Endothelial cell of umbilical vein (primary cell): Measurements from ENCODE around the gene BSDC1. TPM values are rescaled to one million over a fixed set of nuclear protein-coding genes. Genes with fewer than 3 reads are reported as not detected.

Source experiments
- BruUV-seq: library from RNA; stranded (reverse); fragments of 400-500 nt; replicated peaks from 2 replicates; lab custom pipeline; 2021; lab: Mats Ljungman, UMichigan
- CTCF ChIA-PET: fragments of 300-600, 350-600 bp; sonication (Branson Sonifier 250); formaldehyde crosslinking; loops from one replicate; lab custom pipeline; 2021; ENCODE audit warnings: antibody characterized with exemption, inconsistent platforms; lab: Charles Lee
- POLR2A ChIA-PET: fragments of 300-600, 350-600 bp; sonication (Branson Sonifier 250); formaldehyde crosslinking; loops from one replicate; lab custom pipeline; 2021; ENCODE audit warnings: antibody characterized with exemption, inconsistent platforms; lab: Charles Lee
- DNase-seq: peaks from one replicate; pipeline ENCODE4 v3.0.0-alpha.2; 2011; ENCODE audit warnings: low read depth, low spot score
- FAIRE-seq: peaks from 2 replicates; lab custom pipeline; 2011; peaks lifted over from hg19 to GRCh38; lab: Jason Lieb, UNC
- H2AFZ ChIP-seq: 2 replicates; pipeline ENCODE4 v1.6.0; 2012; ENCODE audit warnings: low read depth, low read length, control low read depth, inconsistent platforms
- H3K27ac ChIP-seq: 2 replicates; pipeline ENCODE4 v1.5.1; 2011; ENCODE audit warnings: low read depth, mild to moderate bottlenecking, control low read depth, low read length, moderate library complexity; ENCODE audit not compliant: insufficient read depth
- H3K27me3 ChIP-seq, 2 experiments: 2 replicates each; pipeline versions ENCODE4 v1.6.0 to v1.6.1; 2011; ENCODE audit warnings: low read length in 2 of 2, mixed read lengths in 1 of 2; ENCODE audit not compliant: control insufficient read depth in 2 of 2, insufficient read depth in 2 of 2
- H3K36me3 ChIP-seq, 2 experiments: 2 replicates in 1 of 2; 3 replicates in 1 of 2; pipeline ENCODE4 v1.5.1; 2011; ENCODE audit warnings: low read length in 2 of 2, mild to moderate bottlenecking in 1 of 2, moderate library complexity in 1 of 2; ENCODE audit not compliant: control insufficient read depth in 2 of 2, insufficient read depth in 2 of 2; ENCODE audit errors: extremely low read depth in 1 of 2
- H3K4me1 ChIP-seq: 3 replicates; pipeline ENCODE4 v1.5.1; 2011; ENCODE audit warnings: mild to moderate bottlenecking, low read length; ENCODE audit not compliant: control insufficient read depth, insufficient read depth; ENCODE audit errors: extremely low read depth
- H3K4me2 ChIP-seq: 2 replicates; pipeline ENCODE4 v1.6.1; 2011; ENCODE audit warnings: low read length, control low read depth, mixed read lengths; ENCODE audit not compliant: insufficient read depth
- H3K4me3 ChIP-seq, 3 experiments: fragments of 200-600 bp in 1 of 3; sonication (generic), shearing (Covaris generic) in 1 of 3; replicated peaks in 1 of 3; 2 replicates each; pipeline ENCODE4 v1.5.1; 2011 to 2016; ENCODE audit warnings: control low read depth in 3 of 3, low read length in 3 of 3, mild to moderate bottlenecking in 2 of 3, inconsistent platforms in 1 of 3, low read depth in 1 of 3, moderate library complexity in 1 of 3; ENCODE audit not compliant: insufficient read depth in 1 of 3
- H3K79me2 ChIP-seq: 2 replicates; pipeline ENCODE4 v1.6.0; 2012; ENCODE audit warnings: low read length, inconsistent platforms; ENCODE audit not compliant: control insufficient read depth, insufficient read depth
- H3K9ac ChIP-seq: replicated peaks from 2 replicates; pipeline ENCODE3; 2011; ENCODE audit warnings: low read length, control low read depth; ENCODE audit not compliant: insufficient read depth; ENCODE audit errors: extremely low read depth
- H3K9me1 ChIP-seq: replicated peaks from 3 replicates; pipeline ENCODE4 v1.6.0; 2011; ENCODE audit warnings: mild to moderate bottlenecking, low read length; ENCODE audit not compliant: control insufficient read depth, insufficient read depth; ENCODE audit errors: extremely low read depth
- H3K9me3 ChIP-seq: replicated peaks from 2 replicates; pipeline ENCODE4 v1.5.1; 2012; ENCODE audit warnings: low read length, inconsistent platforms; ENCODE audit not compliant: control insufficient read depth, insufficient read depth
- H4K20me1 ChIP-seq: replicated peaks from 2 replicates; pipeline ENCODE3; 2011; ENCODE audit warnings: mild to moderate bottlenecking, low read length; ENCODE audit not compliant: control insufficient read depth, insufficient read depth; ENCODE audit errors: extremely low read depth
- CTCF ChIP-seq, 2 donors: IDR thresholded peaks; 1 replicate in 1 of 2; 2 replicates in 1 of 2; pipeline ENCODE4 v1.5.1; 2011; ENCODE audit warnings: low read length in 2 of 2, mild to moderate bottlenecking in 2 of 2, moderate library complexity in 2 of 2, control low read depth in 1 of 2, inconsistent platforms in 1 of 2, low read depth in 1 of 2; ENCODE audit not compliant: insufficient read depth in 1 of 2; ENCODE audit errors: extremely low read depth in 1 of 2
- EZH2 ChIP-seq: IDR thresholded peaks from 2 replicates; pipeline ENCODE4 v1.6.1; 2012; ENCODE audit warnings: borderline replicate concordance, low read depth, mild to moderate bottlenecking, moderate library complexity, low read length, inconsistent platforms; ENCODE audit not compliant: severe bottlenecking
- FOS ChIP-seq: IDR thresholded peaks from 2 replicates; pipeline ENCODE4 v1.6.1; 2011; ENCODE audit warnings: mild to moderate bottlenecking, low read length, moderate library complexity, borderline replicate concordance; ENCODE audit not compliant: insufficient read depth
- GATA2 ChIP-seq: IDR thresholded peaks from 2 replicates; pipeline ENCODE4 v1.7.0; 2011; ENCODE audit warnings: low read depth, mild to moderate bottlenecking, moderate library complexity, mixed read lengths, low read length; ENCODE audit not compliant: insufficient read length, insufficient read depth
- JUN ChIP-seq: IDR thresholded peaks from 2 replicates; pipeline ENCODE4 v1.6.1; 2011; ENCODE audit warnings: borderline replicate concordance, low read depth; ENCODE audit not compliant: insufficient read length, insufficient read depth
- MAX ChIP-seq: IDR thresholded peaks from 2 replicates; pipeline ENCODE4 v1.6.1; 2011; ENCODE audit not compliant: insufficient read depth, insufficient read length
- MYC ChIP-seq: IDR thresholded peaks from one replicate; pipeline ENCODE4 v1.6.1; 2011; ENCODE audit warnings: mild to moderate bottlenecking, low read depth, low read length
- POLR2A ChIP-seq: IDR thresholded peaks from 2 replicates; pipeline ENCODE4 v1.6.1; 2012; ENCODE audit warnings: low read depth, mild to moderate bottlenecking, control low read depth, low read length
- POLR2AphosphoS5 ChIP-seq: IDR thresholded peaks from 2 replicates; pipeline ENCODE4 v1.6.1; 2012; ENCODE audit warnings: low read depth, mild to moderate bottlenecking, control low read depth, low read length, moderate library complexity; ENCODE audit not compliant: insufficient read depth
- dilution Hi-C: fragments of 300-500 bp; cut with MboI; formaldehyde crosslinking; loops from one replicate; pipeline ENCODE4 v1.15.0; 2019; ENCODE audit warnings: low sequenced_read_pairs; ENCODE audit not compliant: extremely low pct_ligation_motif_present
- intact Hi-C: fragments of 100-400 bp; cut with micrococcal nuclease; formaldehyde crosslinking; loops from one replicate; pipeline ENCODE4 v1.10.0; 2022
- polyA plus RNA-seq, 4 experiments: library from polyadenylated mRNA; depleted of rRNA in 3 of 4; stranded (reverse) in 3 of 4; unstranded in 1 of 4; fragments of >200 nt; gene quantifications; 2 replicates each; pipeline versions ENCODE4 v1.2.1 to v1.2.3, GENCODE V29; 2011 to 2012; ENCODE audit warnings: missing spikeins in 1 of 4
- total RNA-seq: library from RNA; stranded (reverse); gene quantifications from 2 replicates; pipeline ENCODE4 v1.2.3, GENCODE V29; 2021

The BSDC1 gene
- total and polyA plus RNA-seq, 2 donors (not counting 3 experiments of a cell fraction or from before 2014, with no cell fraction given): 44.3 to 64.6 TPM

GRCh38 chr1:32352239-32352745 is 41.9 kb downstream of the BSDC1 start:
- H3K27ac ChIP-seq: no peak overlapping the region
- H3K4me3 ChIP-seq: peak overlapping the region in 1 of 3 experiments; percentile 56
- H3K79me2 ChIP-seq: no peaks in the 10 kb centered on the region
- H2AFZ ChIP-seq: peak overlapping the region; percentile 95
- dilution Hi-C loops: no loop called here
- POLR2A ChIA-PET: interaction anchor here (1.0 to 4.4 kb wide), 2 partner anchors 17 to 19 kb away, joined by 4 to 50 read pairs; partner anchors contain the start of gene MARCKSL1
- H3K27me3 ChIP-seq: no peaks in the 10 kb centered on the region
- H4K20me1 ChIP-seq: no peaks in the 10 kb centered on the region
- H3K36me3 ChIP-seq: no peaks in the 10 kb centered on the region
- no peaks in the 10 kb centered on the region for H3K9me3 ChIP-seq
- BruUV-seq: TSS peak; percentile 19
- peaks cover 34% of the 10 kb centered on the region for H3K4me1 ChIP-seq
- CTCF ChIA-PET: interaction anchor here (0.6 to 2.8 kb wide), 11 partner anchors 10 to 137 kb away, joined by 3 to 12 read pairs (median 5); partner anchors contain the start of genes FAM229A, MARCKSL1 and TSSK3
- DNase-seq (no peak), FAIRE-seq (no peak)
- H3K9ac ChIP-seq: peak overlapping the region; percentile 88
- intact Hi-C loops: no loop called here
- TF ChIP-seq GATA2 (no peak), MAX (no peak), POLR2A (no peak), EZH2 (no peak), FOS (no peak), MYC (no peak), JUN (no peak), POLR2AphosphoS5 (no peak), CTCF (IDR thresholded peaks at IDR 0.05; ENCODE audit: extremely low read depth in 1 of 2, insufficient read depth in 1 of 2, low read depth in 1 of 2, low read length in 2 of 2) (no peak)
- no peaks in the 10 kb centered on the region for H3K9me1 ChIP-seq
- peak overlapping the region; percentile 78 for H3K4me2 ChIP-seq
